Measurements from ENCODE around the gene LIX1.

Gene LIX1

GRCh38 chr5:97097326-97098230, 44.8 kb downstream of the LIX1 start:
- no peak for DNase-seq (ENCODE audit: low read depth, low spot score)
- CTCF ChIA-PET: no interaction called here
- H3K4me3 ChIP-seq (ENCODE audit: low read depth, low read length): no peak overlapping the region
- POLR2A ChIA-PET: no interaction called here
- no peak for TF ChIP-seq CTCF (IDR thresholded peaks at IDR 0.05; ENCODE audit: insufficient read depth, low read length, missing control alignments)

DNA sequence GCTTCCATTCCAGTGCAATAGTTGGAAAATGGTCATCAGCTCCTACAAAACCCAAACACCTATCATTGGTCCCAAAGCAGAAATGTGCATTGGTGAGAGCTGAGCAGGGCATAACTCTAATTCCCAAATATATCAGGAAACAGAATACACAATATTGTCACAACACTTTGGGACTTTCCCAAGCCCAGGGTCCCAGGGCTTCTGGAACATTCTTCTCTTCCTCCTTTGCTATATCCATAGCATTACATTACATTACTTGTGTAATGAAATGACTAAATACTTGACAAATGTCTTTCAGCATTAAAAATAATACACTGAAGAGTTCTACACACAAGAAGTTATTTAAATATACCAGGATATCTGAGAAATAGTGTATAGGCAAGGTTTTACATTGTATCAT, 45.6 kb downstream of the LIX1 start:
- DNase-seq (ENCODE audit: low read depth, low spot score): no peak
- ChIA-PET CTCF (no interaction called here), POLR2A (interaction anchor here (0.5 kb wide), 1 partner anchor 413 kb away, joined by 3 read pairs; no protein-coding TSS in a partner anchor)
- no peak overlapping the region for H3K4me3 ChIP-seq (ENCODE audit: low read depth, low read length)
- TF ChIP-seq CTCF (IDR thresholded peaks at IDR 0.05; ENCODE audit: insufficient read depth, low read length, missing control alignments): no peak

DNA sequence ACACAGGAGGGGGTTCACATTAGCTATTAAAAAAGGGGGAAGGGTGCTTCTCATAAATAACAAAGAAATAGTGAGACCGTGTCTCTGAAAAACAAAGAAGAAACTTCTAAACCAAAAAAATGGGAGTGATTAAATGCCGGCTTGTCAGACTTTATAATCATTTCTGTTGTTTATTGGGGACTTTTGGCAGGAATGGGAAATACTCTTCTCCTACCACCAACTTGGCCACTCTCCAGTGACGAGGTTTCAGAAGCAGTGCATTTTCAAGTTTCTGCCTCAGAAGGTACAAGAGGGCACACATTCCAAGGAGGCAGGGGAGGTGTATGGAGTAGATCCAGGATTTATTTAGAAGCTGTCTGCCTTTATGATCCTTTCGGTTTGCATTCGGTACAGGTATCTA, 46.2 kb downstream of the LIX1 start:
- TF ChIP-seq CTCF (IDR thresholded peaks at IDR 0.05; ENCODE audit: insufficient read depth, low read length, missing control alignments): no peak
- CTCF ChIA-PET: no interaction called here
- POLR2A ChIA-PET: interaction anchor here (0.5 kb wide), 1 partner anchor 412 kb away, joined by 3 read pairs; no protein-coding TSS in a partner anchor
- no peak overlapping the region for H3K4me3 ChIP-seq (ENCODE audit: low read depth, low read length)
- no peak for DNase-seq (ENCODE audit: low read depth, low spot score)

- POLR2A ChIA-PET: no interaction called here
- CTCF ChIA-PET: interaction anchor here (1.1 kb wide), 1 partner anchor 66 kb away, joined by 3 read pairs; no protein-coding TSS in a partner anchor
- DNase-seq (ENCODE audit: low read depth, low spot score): no peak
- no peak for TF ChIP-seq CTCF (IDR thresholded peaks at IDR 0.05; ENCODE audit: insufficient read depth, low read length, missing control alignments)
- no peak overlapping the region for H3K4me3 ChIP-seq (ENCODE audit: low read depth, low read length)
Observed at GRCh38 chr5:97095318-97095732, 47.1 kb downstream of the LIX1 start.

GRCh38 chr5:97094579-97095317, 47.7 kb downstream of the LIX1 start:
- POLR2A ChIA-PET: no interaction called here
- TF ChIP-seq CTCF (IDR thresholded peaks at IDR 0.05; ENCODE audit: insufficient read depth, low read length, missing control alignments): no peak
- no peak for DNase-seq (ENCODE audit: low read depth, low spot score)
- CTCF ChIA-PET: interaction anchor here (1.1 kb wide), 1 partner anchor 67 kb away, joined by 3 read pairs; no protein-coding TSS in a partner anchor
- no peak overlapping the region for H3K4me3 ChIP-seq (ENCODE audit: low read depth, low read length)

- no peak for TF ChIP-seq CTCF (IDR thresholded peaks at IDR 0.05; ENCODE audit: insufficient read depth, low read length, missing control alignments)
- POLR2A ChIA-PET: no interaction called here
- no peak for DNase-seq (ENCODE audit: low read depth, low spot score)
- no peak overlapping the region for H3K4me3 ChIP-seq (ENCODE audit: low read depth, low read length)
- CTCF ChIA-PET: no interaction called here
Observed at GRCh38 chr5:97093193-97093592, 49.2 kb downstream of the LIX1 start.

All from AG04449 (cell line).